Smooth muscle cell (in vitro differentiated cells): Measurements from ENCODE around the gene LRRN3. TPM values are rescaled to one million over a fixed set of nuclear protein-coding genes. Genes with fewer than 3 reads are reported as not detected.

Source experiments
- DNase-seq: peaks from one replicate; lab custom pipeline; 2025; ENCODE audit not compliant: unreplicated experiment; lab: John Stamatoyannopoulos, UW
- H2AFZ ChIP-seq: fragments of 200-600 bp; sonication (generic); 2 replicates; pipeline ENCODE4 v1.6.0; 2016; ENCODE audit warnings: antibody characterized with exemption, low read depth, mild to moderate bottlenecking
- H3F3A ChIP-seq: fragments of 200-600 bp; sonication (generic); 2 replicates; pipeline ENCODE4 v1.6.0; 2017; ENCODE audit warnings: antibody characterized with exemption, low read depth
- H3K27ac ChIP-seq: fragments of 200-600 bp; sonication (generic); 2 replicates; pipeline ENCODE4 v1.5.1; 2016; ENCODE audit warnings: low read depth, mild to moderate bottlenecking
- H3K27me3 ChIP-seq: fragments of 200-600 bp; sonication (generic); 2 replicates; pipeline ENCODE4 v1.6.1; 2016; ENCODE audit warnings: low read depth, mild to moderate bottlenecking
- H3K36me3 ChIP-seq: fragments of 200-600 bp; sonication (generic); 2 replicates; pipeline ENCODE4 v1.5.1; 2016; ENCODE audit warnings: low read depth
- H3K4me1 ChIP-seq: fragments of 200-600 bp; sonication (generic); 2 replicates; pipeline ENCODE4 v1.5.1; 2016; ENCODE audit warnings: low read depth
- H3K4me2 ChIP-seq: fragments of 200-600 bp; sonication (generic); 2 replicates; pipeline ENCODE4 v1.6.0; 2016; ENCODE audit warnings: mild to moderate bottlenecking
- H3K4me3 ChIP-seq: fragments of 200-600 bp; sonication (generic); 2 replicates; pipeline ENCODE4 v1.5.1; 2016; ENCODE audit warnings: mild to moderate bottlenecking
- H3K79me2 ChIP-seq: fragments of 200-600 bp; sonication (generic); 2 replicates; pipeline ENCODE4 v1.6.0; 2016; ENCODE audit warnings: low read depth, mild to moderate bottlenecking
- H3K9ac ChIP-seq: fragments of 200-600 bp; sonication (generic); 2 replicates; pipeline ENCODE4 v1.6.0; 2016; ENCODE audit warnings: low read depth
- H3K9me3 ChIP-seq: fragments of 200-600 bp; sonication (generic); replicated peaks from 2 replicates; pipeline ENCODE4 v1.5.1; 2016; ENCODE audit warnings: low read depth
- H4K20me1 ChIP-seq: fragments of 200-600 bp; sonication (generic); 2 replicates; pipeline ENCODE4 v1.6.0; 2016; ENCODE audit warnings: low read depth
- WGBS: methylation state at CpG from one replicate; pipeline ENCODE4 v1.1.7; 2016; ENCODE audit warnings: low lambda C conversion rate; 5-methylcytosine and 5-hydroxymethylcytosine counted together
- polyA plus RNA-seq: library from polyadenylated mRNA; unstranded; fragments of >200 nt; fragmentation: Nextera tagmentation; extraction: Ambion mirVana; gene quantifications from 2 replicates; pipeline ENCODE4 v1.2.1, GENCODE V29; 2016
- total RNA-seq: library from RNA; depleted of rRNA; stranded (reverse); fragments of >200 nt; gene quantifications from 2 replicates; pipeline ENCODE4 v1.2.3, GENCODE V29; 2014
- TF ChIP-seq, protein P1 (sequence below): fragments of 200-600 bp; sonication (generic); IDR thresholded peaks from 2 replicates; pipeline ENCODE4 v1.5.1; 2017; ENCODE audit warnings: borderline replicate concordance, mild to moderate bottlenecking, antibody characterized with exemption; ENCODE audit not compliant: insufficient read depth, poor library complexity, severe bottlenecking

Gene LRRN3
- total and polyA plus RNA-seq, 2 experiments from 2014 or later, result 4.5 to 5.8 TPM

- no peaks in the 10 kb centered on the region for H3K9me3 ChIP-seq
- no peaks in the 10 kb centered on the region for H3K27me3 ChIP-seq
- no peaks in the 10 kb centered on the region for H3F3A ChIP-seq
- H3K4me3 ChIP-seq, result no peak overlapping the region
- H2AFZ ChIP-seq, result no peak overlapping the region
- no peak for DNase-seq
- H3K27ac ChIP-seq, result no peak overlapping the region
- no peaks in the 10 kb centered on the region for H3K79me2 ChIP-seq
- no peak overlapping the region for H3K9ac ChIP-seq
- H4K20me1 ChIP-seq, result no peaks in the 10 kb centered on the region
- no peaks in the 10 kb centered on the region for H3K4me1 ChIP-seq
- TF ChIP-seq, protein P1, sequence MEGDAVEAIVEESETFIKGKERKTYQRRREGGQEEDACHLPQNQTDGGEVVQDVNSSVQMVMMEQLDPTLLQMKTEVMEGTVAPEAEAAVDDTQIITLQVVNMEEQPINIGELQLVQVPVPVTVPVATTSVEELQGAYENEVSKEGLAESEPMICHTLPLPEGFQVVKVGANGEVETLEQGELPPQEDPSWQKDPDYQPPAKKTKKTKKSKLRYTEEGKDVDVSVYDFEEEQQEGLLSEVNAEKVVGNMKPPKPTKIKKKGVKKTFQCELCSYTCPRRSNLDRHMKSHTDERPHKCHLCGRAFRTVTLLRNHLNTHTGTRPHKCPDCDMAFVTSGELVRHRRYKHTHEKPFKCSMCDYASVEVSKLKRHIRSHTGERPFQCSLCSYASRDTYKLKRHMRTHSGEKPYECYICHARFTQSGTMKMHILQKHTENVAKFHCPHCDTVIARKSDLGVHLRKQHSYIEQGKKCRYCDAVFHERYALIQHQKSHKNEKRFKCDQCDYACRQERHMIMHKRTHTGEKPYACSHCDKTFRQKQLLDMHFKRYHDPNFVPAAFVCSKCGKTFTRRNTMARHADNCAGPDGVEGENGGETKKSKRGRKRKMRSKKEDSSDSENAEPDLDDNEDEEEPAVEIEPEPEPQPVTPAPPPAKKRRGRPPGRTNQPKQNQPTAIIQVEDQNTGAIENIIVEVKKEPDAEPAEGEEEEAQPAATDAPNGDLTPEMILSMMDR, result no peak
- H3K36me3 ChIP-seq, result no peaks in the 10 kb centered on the region
- H3K4me2 ChIP-seq, result no peak overlapping the region
Observed at GRCh38 chr7:111059833-111060232, 31.1 kb upstream of the LRRN3 start.

GRCh38 chr7:111063166-111063565 is 27.8 kb upstream of the LRRN3 start:
- no peaks in the 10 kb centered on the region for H3K36me3 ChIP-seq
- H3K9ac ChIP-seq, result no peak overlapping the region
- no peaks in the 10 kb centered on the region for H3K9me3 ChIP-seq
- no peak overlapping the region for H3K4me2 ChIP-seq
- 95% methylated on average over 1 of the region's 1 CpG for WGBS
- H3K4me1 ChIP-seq, result no peaks in the 10 kb centered on the region
- H4K20me1 ChIP-seq, result no peaks in the 10 kb centered on the region
- TF ChIP-seq, protein P1, result no peak
- H3K27ac ChIP-seq, result no peak overlapping the region
- no peaks in the 10 kb centered on the region for H3F3A ChIP-seq
- no peak overlapping the region for H3K4me3 ChIP-seq
- H3K79me2 ChIP-seq, result no peaks in the 10 kb centered on the region
- DNase-seq, result no peak
- H2AFZ ChIP-seq, result no peak overlapping the region
- H3K27me3 ChIP-seq, result no peaks in the 10 kb centered on the region

GRCh38 chr7:111067251-111067650 is 23.7 kb upstream of the LRRN3 start:
- whole genome bisulfite sequencing, result 94% methylated on average over 4 of the region's 4 CpGs
- Histone ChIP-seq H2AFZ (no peak overlapping the region), H3K4me2 (no peak overlapping the region), H3K27me3 (no peaks in the 10 kb centered on the region), H3K27ac (no peak overlapping the region), H3K4me3 (no peak overlapping the region), H3K36me3 (no peaks in the 10 kb centered on the region), H4K20me1 (no peaks in the 10 kb centered on the region), H3K9me3 (no peaks in the 10 kb centered on the region), H3K4me1 (no peaks in the 10 kb centered on the region), H3F3A (no peaks in the 10 kb centered on the region), H3K9ac (no peak overlapping the region), H3K79me2 (no peaks in the 10 kb centered on the region)
- DNase-seq, result no peak
- TF ChIP-seq, protein P1, result no peak

DNA sequence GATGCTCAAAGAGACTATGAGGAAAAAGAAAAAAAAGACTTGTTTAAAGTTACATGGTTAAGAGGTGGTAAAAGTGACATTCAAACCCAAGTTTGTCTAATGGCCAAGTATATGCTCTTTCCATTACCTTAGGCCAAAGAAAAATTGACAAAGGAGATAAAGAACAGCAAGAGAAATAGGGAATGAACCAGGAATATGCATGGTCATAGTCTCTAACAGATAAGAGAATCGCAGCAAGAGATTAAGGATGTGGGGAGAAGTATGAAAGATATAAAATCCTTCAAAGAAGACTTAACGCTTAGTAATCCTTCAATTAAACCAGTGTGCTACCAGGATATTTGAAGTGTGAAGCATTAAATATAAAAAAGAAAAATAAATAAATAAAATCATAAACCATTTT is 23.2 kb upstream of the LRRN3 start:
- Histone ChIP-seq H4K20me1 (no peaks in the 10 kb centered on the region), H3K4me2 (no peak overlapping the region), H3K27me3 (no peaks in the 10 kb centered on the region), H3K9me3 (no peaks in the 10 kb centered on the region), H3K79me2 (no peaks in the 10 kb centered on the region), H3K9ac (no peak overlapping the region), H3K4me1 (no peaks in the 10 kb centered on the region), H3K27ac (no peak overlapping the region), H3K4me3 (no peak overlapping the region), H2AFZ (no peak overlapping the region), H3F3A (no peaks in the 10 kb centered on the region), H3K36me3 (no peaks in the 10 kb centered on the region)
- no peak for DNase-seq
- TF ChIP-seq, protein P1, result no peak
- 69% methylated on average over 2 of the region's 2 CpGs for WGBS
